Osteocyte (in vitro differentiated cells): ENCODE measurements around the gene UGT3A2. TPM values are rescaled to one million over a fixed set of nuclear protein-coding genes. Genes with fewer than 3 reads are reported as not detected.

Experiments
- DNase-seq: peaks from one replicate; pipeline ENCODE4 v3.0.0; 2021; ENCODE audit warnings: mixed read lengths; ENCODE audit not compliant: unreplicated experiment; ENCODE audit errors: extremely low spot score
- H3K27ac Mint-ChIP-seq: one replicate; pipeline ENCODE4 v1.8.0; 2021; ENCODE audit warnings: mild to moderate bottlenecking, mixed read lengths; ENCODE audit not compliant: unreplicated experiment
- H3K27me3 Mint-ChIP-seq: one replicate; pipeline ENCODE4 v1.8.0; 2021; ENCODE audit warnings: mixed read lengths; ENCODE audit not compliant: unreplicated experiment
- H3K36me3 Mint-ChIP-seq: one replicate; pipeline ENCODE4 v1.8.0; 2021; ENCODE audit warnings: mixed read lengths; ENCODE audit not compliant: unreplicated experiment
- H3K4me1 Mint-ChIP-seq: one replicate; pipeline ENCODE4 v1.8.0; 2021; ENCODE audit warnings: mixed read lengths; ENCODE audit not compliant: unreplicated experiment
- H3K4me3 Mint-ChIP-seq: one replicate; pipeline ENCODE4 v1.8.0; 2021; ENCODE audit warnings: mild to moderate bottlenecking, moderate library complexity, mixed read lengths; ENCODE audit not compliant: unreplicated experiment
- H3K9me3 Mint-ChIP-seq: one replicate; pipeline ENCODE4 v1.8.0; 2021; ENCODE audit warnings: mixed read lengths; ENCODE audit not compliant: unreplicated experiment
- CTCF ChIP-seq: fragments of 200-600 bp; sonication (generic); IDR thresholded peaks from 2 replicates; pipeline ENCODE4 v1.5.0; 2021; ENCODE audit warnings: antibody characterized with exemption, mild to moderate bottlenecking, moderate library complexity
- long read RNA-seq: library from polyadenylated mRNA; unstranded; transcript quantifications from one replicate; pipeline ENCODE4 v2.0.0, GENCODE V29; 2021
- total RNA-seq: library from RNA; stranded (reverse); gene quantifications from 2 replicates; pipeline ENCODE4 v1.2.1, GENCODE V29; 2021

The UGT3A2 gene
- not detected in 2 replicates for total RNA-seq
- long read RNA-seq: 0 reads

GRCh38 chr5:36066540-36067210 is at the start of gene UGT3A2:
UGT3A2 (minus strand) TSS chr5:36066882; CDS start chr5:36066789, 93 bp downstream.
- peaks cover 48% of the 10 kb centered on the region for H3K27me3 Mint-ChIP-seq
- no peak within 1 kb of the TSS for H3K27ac Mint-ChIP-seq

GRCh38 chr5:36111238-36111637 is 44.6 kb upstream of the UGT3A2 start:
- no peak for DNase-seq
- Mint-ChIP-seq H3K27ac (no peak overlapping the region), H3K9me3 (no peaks in the 10 kb centered on the region), H3K4me3 (no peak overlapping the region), H3K4me1 (no peaks in the 10 kb centered on the region), H3K27me3 (no peaks in the 10 kb centered on the region), H3K36me3 (peaks cover 33% of the 10 kb centered on the region)
- TF ChIP-seq CTCF: no peak

More at GRCh38 chr5:36066540-36067210, at the start of gene UGT3A2:
- TF ChIP-seq CTCF: no peak
- no peaks in the 10 kb centered on the region for H3K9me3 Mint-ChIP-seq
- H3K4me1 Mint-ChIP-seq: peaks cover 2% of the 10 kb centered on the region
- no peak for DNase-seq
- H3K4me3 Mint-ChIP-seq: no peak within 1 kb of the TSS
- H3K36me3 Mint-ChIP-seq: no peaks in the 10 kb centered on the region

GRCh38 chr5:36108758-36109460 is 42.2 kb upstream of the UGT3A2 start:
- H3K4me3 Mint-ChIP-seq: no peak overlapping the region
- no peaks in the 10 kb centered on the region for H3K4me1 Mint-ChIP-seq
- H3K9me3 Mint-ChIP-seq: no peaks in the 10 kb centered on the region
- H3K36me3 Mint-ChIP-seq: peaks cover 34% of the 10 kb centered on the region
- no peak for TF ChIP-seq CTCF
- DNase-seq: no peak
- H3K27me3 Mint-ChIP-seq: no peaks in the 10 kb centered on the region
- H3K27ac Mint-ChIP-seq: no peak overlapping the region

GRCh38 chr5:36105819-36106218 is 39.1 kb upstream of the UGT3A2 start:
- no peaks in the 10 kb centered on the region for H3K9me3 Mint-ChIP-seq
- no peak for DNase-seq
- no peak overlapping the region for H3K27ac Mint-ChIP-seq
- no peak overlapping the region for H3K4me3 Mint-ChIP-seq
- no peak for TF ChIP-seq CTCF
- H3K27me3 Mint-ChIP-seq: no peaks in the 10 kb centered on the region
- H3K4me1 Mint-ChIP-seq: no peaks in the 10 kb centered on the region
- peaks cover 34% of the 10 kb centered on the region for H3K36me3 Mint-ChIP-seq

- Mint-ChIP-seq H3K27me3 (no peaks in the 10 kb centered on the region), H3K27ac (no peak overlapping the region), H3K4me1 (no peaks in the 10 kb centered on the region), H3K9me3 (no peaks in the 10 kb centered on the region), H3K4me3 (no peak overlapping the region), H3K36me3 (peaks cover 8% of the 10 kb centered on the region)
- no peak for DNase-seq
- TF ChIP-seq CTCF: no peak
Observed at GRCh38 chr5:36099748-36100147, 33.1 kb upstream of the UGT3A2 start.
